Effector CD4-positive, alpha-beta T cell (primary cell): ENCODE measurements around the gene CENATAC.
A peak's percentile ranks its signal among the peaks of the same experiment; 100 is the strongest.
"Not testable (repeated sequence)": the region's sequence is repeated elsewhere in the genome, so short reads cannot be mapped to it uniquely, and the experiment has no call there.

Experiments
- DNase-seq: peaks from one replicate; pipeline ENCODE4 v3.0.0-alpha.2; 2020
- total RNA-seq: gene quantifications from one replicate; lab custom pipeline; 2026; lab: John Stamatoyannopoulos, UW

The CENATAC gene
- total RNA-seq: 104 reads per million, percentile 83 among the genes with 10 or more reads in this experiment

- DNase-seq: peak; percentile 95
Observed at GRCh38 chr11:118997627-118998387, at the start of gene CENATAC. Gene CENATAC, plus strand, starts transcription at chr11:118998138. Its CDS starts 60 bp downstream, at chr11:118998198.

- no peak for DNase-seq
Observed at GRCh38 chr11:118953265-118953664, 44.7 kb upstream of the CENATAC start.

GRCh38 chr11:118953976-118954375, 44.0 kb upstream of the CENATAC start:
- not testable (repeated sequence) for DNase-seq

- DNase-seq: peak; percentile 90
Observed at GRCh38 chr11:118956094-118956846, 41.7 kb upstream of the CENATAC start, which contains the start of gene UPK2. Gene UPK2, plus strand, starts transcription at chr11:118956298. Its CDS starts 53 bp downstream, at chr11:118956351.

GRCh38 chr11:118956847-118957469, 41.0 kb upstream of the CENATAC start:
- DNase-seq: no peak

- no peak for DNase-seq
Observed at GRCh38 chr11:118957549-118957948, 40.4 kb upstream of the CENATAC start.

GRCh38 chr11:118957968-118958367, 40.0 kb upstream of the CENATAC start:
- DNase-seq: no peak

GRCh38 chr11:118958577-118958976, 39.4 kb upstream of the CENATAC start:
- DNase-seq: no peak

GRCh38 chr11:118961189-118961588, 36.7 kb upstream of the CENATAC start:
- no peak for DNase-seq

GRCh38 chr11:118961591-118961990, 36.3 kb upstream of the CENATAC start:
- DNase-seq: no peak

GRCh38 chr11:118969508-118969907, 28.4 kb upstream of the CENATAC start:
- DNase-seq: not testable (repeated sequence)

- no peak for DNase-seq
Observed at GRCh38 chr11:118971646-118972045, 26.3 kb upstream of the CENATAC start, which contains the start of gene FOXR1. Gene FOXR1, plus strand, starts transcription at chr11:118971761. Its CDS starts 171 bp downstream, at chr11:118971932.

GRCh38 chr11:118973985-118974384, 24.0 kb upstream of the CENATAC start:
- no peak for DNase-seq

- DNase-seq: no peak
Observed at GRCh38 chr11:118975771-118976709, 21.9 kb upstream of the CENATAC start.

- DNase-seq: no peak
Observed at GRCh38 chr11:118979434-118979833, 18.5 kb upstream of the CENATAC start.

GRCh38 chr11:118980191-118980881, 17.6 kb upstream of the CENATAC start:
- no peak for DNase-seq

GRCh38 chr11:118984337-118984736, 13.6 kb upstream of the CENATAC start:
- DNase-seq: not testable (repeated sequence)

- DNase-seq: no peak
Observed at GRCh38 chr11:118984825-118985224, 13.1 kb upstream of the CENATAC start.

- no peak for DNase-seq
Observed at GRCh38 chr11:118988280-118988679, 9.7 kb upstream of the CENATAC start.

GRCh38 chr11:118991486-118992038, 6.4 kb upstream of the CENATAC start:
- DNase-seq: not testable (repeated sequence)
